ENCODE measurements around the gene MPG.

The MPG gene

GRCh38 chr16:62968-63391, 15.0 kb upstream of the MPG start:
- H3K4me2 ChIP-seq (ENCODE audit: low read length) = no peak overlapping the region
- H3K36me3 ChIP-seq (ENCODE audit: insufficient read depth, low read length) = peaks cover 77% of the 10 kb centered on the region
- peaks cover 14% of the 10 kb centered on the region for H3K4me1 ChIP-seq (ENCODE audit: control insufficient read depth, insufficient read depth, low read length)
- H3K9me3 ChIP-seq (replicated peaks; ENCODE audit: low read length) = no peaks in the 10 kb centered on the region
- H3K9ac ChIP-seq (ENCODE audit: low read depth, low read length) = no peak overlapping the region
- no peaks in the 10 kb centered on the region for H3K27me3 ChIP-seq (ENCODE audit: control insufficient read depth, insufficient read depth, low read length)
- no peak overlapping the region for H3K4me3 ChIP-seq (ENCODE audit: low read length)

GRCh38 chr16:63466-63865, 14.6 kb upstream of the MPG start:
- Histone ChIP-seq H3K4me2 (ENCODE audit: low read length) (no peak overlapping the region), H3K36me3 (ENCODE audit: insufficient read depth, low read length) (peaks cover 72% of the 10 kb centered on the region), H3K4me1 (ENCODE audit: control insufficient read depth, insufficient read depth, low read length) (peaks cover 19% of the 10 kb centered on the region), H3K9me3 (replicated peaks; ENCODE audit: low read length) (no peaks in the 10 kb centered on the region), H3K9ac (ENCODE audit: low read depth, low read length) (no peak overlapping the region), H3K27me3 (ENCODE audit: control insufficient read depth, insufficient read depth, low read length) (no peaks in the 10 kb centered on the region), H3K4me3 (ENCODE audit: low read length) (no peak overlapping the region)

GRCh38 chr16:63998-64913, 13.8 kb upstream of the MPG start:
- peaks cover 27% of the 10 kb centered on the region for H3K4me1 ChIP-seq (ENCODE audit: control insufficient read depth, insufficient read depth, low read length)
- no peak overlapping the region for H3K9ac ChIP-seq (ENCODE audit: low read depth, low read length)
- no peaks in the 10 kb centered on the region for H3K27me3 ChIP-seq (ENCODE audit: control insufficient read depth, insufficient read depth, low read length)
- H3K4me3 ChIP-seq (ENCODE audit: low read length) = no peak overlapping the region
- peaks cover 64% of the 10 kb centered on the region for H3K36me3 ChIP-seq (ENCODE audit: insufficient read depth, low read length)
- H3K9me3 ChIP-seq (replicated peaks; ENCODE audit: low read length) = no peaks in the 10 kb centered on the region
- H3K4me2 ChIP-seq (ENCODE audit: low read length) = no peak overlapping the region

GRCh38 chr16:64914-65255, 13.1 kb upstream of the MPG start:
- no peak overlapping the region for H3K9ac ChIP-seq (ENCODE audit: low read depth, low read length)
- no peaks in the 10 kb centered on the region for H3K9me3 ChIP-seq (replicated peaks; ENCODE audit: low read length)
- H3K4me1 ChIP-seq (ENCODE audit: control insufficient read depth, insufficient read depth, low read length) = peaks cover 33% of the 10 kb centered on the region
- no peaks in the 10 kb centered on the region for H3K27me3 ChIP-seq (ENCODE audit: control insufficient read depth, insufficient read depth, low read length)
- H3K4me2 ChIP-seq (ENCODE audit: low read length) = no peak overlapping the region
- H3K36me3 ChIP-seq (ENCODE audit: insufficient read depth, low read length) = peaks cover 58% of the 10 kb centered on the region
- H3K4me3 ChIP-seq (ENCODE audit: low read length) = no peak overlapping the region

- Histone ChIP-seq H3K9me3 (replicated peaks; ENCODE audit: low read length) (no peaks in the 10 kb centered on the region), H3K4me1 (ENCODE audit: control insufficient read depth, insufficient read depth, low read length) (peaks cover 42% of the 10 kb centered on the region), H3K4me2 (ENCODE audit: low read length) (no peak overlapping the region), H3K9ac (ENCODE audit: low read depth, low read length) (no peak overlapping the region), H3K4me3 (ENCODE audit: low read length) (no peak overlapping the region), H3K36me3 (ENCODE audit: insufficient read depth, low read length) (peaks cover 49% of the 10 kb centered on the region), H3K27me3 (ENCODE audit: control insufficient read depth, insufficient read depth, low read length) (no peaks in the 10 kb centered on the region)
Measured at GRCh38 chr16:65745-66144, 12.3 kb upstream of the MPG start.

DNA sequence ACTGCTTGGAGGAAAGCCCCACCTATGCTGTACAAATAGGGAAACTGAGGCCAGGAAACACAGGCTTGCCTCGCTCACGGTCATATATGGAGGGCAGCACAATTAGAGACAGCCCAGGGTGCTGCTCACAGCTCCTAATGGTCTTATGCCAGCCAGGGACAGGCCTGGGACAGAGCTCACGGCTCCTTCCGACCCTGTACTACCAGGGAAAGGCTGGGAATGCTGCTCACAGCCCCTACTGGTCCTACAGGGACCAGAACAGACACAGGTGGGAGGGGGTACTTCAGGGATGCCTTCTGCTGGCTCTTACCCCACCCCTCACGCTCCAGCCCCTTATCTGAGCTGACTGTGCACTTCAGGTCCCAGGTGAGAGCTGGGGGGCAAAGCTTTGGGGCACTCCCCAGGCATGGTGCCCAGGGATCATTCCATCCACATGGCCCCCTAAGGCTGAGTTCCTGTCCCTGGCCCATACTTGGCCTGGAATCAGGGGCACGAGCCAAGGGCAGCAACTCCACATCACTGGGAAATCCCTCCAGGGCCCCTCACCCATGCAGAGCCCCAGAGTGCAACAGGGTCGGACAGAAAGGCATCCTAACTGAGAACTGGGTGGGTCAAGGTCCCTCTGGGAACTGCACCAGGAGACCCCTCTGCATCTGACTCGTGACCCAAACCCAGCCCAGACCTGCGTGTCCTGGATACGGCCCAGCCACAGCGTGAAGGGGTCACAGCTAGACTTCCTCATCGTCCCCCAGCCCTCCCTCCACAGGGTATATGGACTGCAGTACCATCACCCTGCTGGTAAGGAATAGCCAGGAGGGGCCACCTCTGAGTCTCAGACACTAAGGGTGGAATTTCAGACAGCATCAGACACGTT, 11.5 kb upstream of the MPG start:
- Histone ChIP-seq H3K27me3 (ENCODE audit: control insufficient read depth, insufficient read depth, low read length) (no peaks in the 10 kb centered on the region), H3K4me1 (ENCODE audit: control insufficient read depth, insufficient read depth, low read length) (peaks cover 47% of the 10 kb centered on the region), H3K4me2 (ENCODE audit: low read length) (no peak overlapping the region), H3K4me3 (ENCODE audit: low read length) (no peak overlapping the region), H3K9ac (ENCODE audit: low read depth, low read length) (no peak overlapping the region), H3K9me3 (replicated peaks; ENCODE audit: low read length) (no peaks in the 10 kb centered on the region), H3K36me3 (ENCODE audit: insufficient read depth, low read length) (peaks cover 46% of the 10 kb centered on the region)

DNA sequence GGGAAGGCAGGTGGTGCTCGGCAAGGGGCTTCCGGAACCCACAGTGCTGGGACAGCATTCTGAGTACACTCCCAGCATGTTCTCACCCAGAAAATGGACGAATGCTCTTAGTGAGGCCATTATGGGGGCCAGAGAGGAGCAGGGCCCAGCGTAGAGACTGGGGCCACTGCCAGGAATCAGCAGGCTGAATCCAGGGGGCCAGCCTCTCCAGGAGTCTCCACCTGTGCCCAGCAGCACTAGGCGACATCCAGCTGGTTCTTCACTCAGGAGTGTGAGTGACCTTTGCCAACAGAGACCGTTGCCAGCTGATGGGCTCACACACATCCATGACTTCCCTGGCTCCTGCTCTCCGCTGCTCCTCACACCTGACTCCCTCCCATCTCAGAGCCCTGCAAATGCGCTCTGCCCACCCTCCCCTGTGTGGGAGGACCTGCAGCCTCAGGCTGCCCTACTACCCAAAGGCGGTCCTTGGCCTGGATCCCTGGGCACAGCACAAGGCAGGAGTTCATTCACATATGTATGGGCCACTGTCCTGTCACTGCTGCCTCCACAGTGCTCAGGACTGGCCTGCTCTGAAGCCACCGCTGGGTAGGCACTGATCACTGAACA, 10.7 kb upstream of the MPG start:
- Histone ChIP-seq H3K9ac (ENCODE audit: low read depth, low read length) (no peak overlapping the region), H3K4me1 (ENCODE audit: control insufficient read depth, insufficient read depth, low read length) (peaks cover 47% of the 10 kb centered on the region), H3K9me3 (replicated peaks; ENCODE audit: low read length) (no peaks in the 10 kb centered on the region), H3K4me3 (ENCODE audit: low read length) (no peak overlapping the region), H3K36me3 (ENCODE audit: insufficient read depth, low read length) (peaks cover 39% of the 10 kb centered on the region), H3K4me2 (ENCODE audit: low read length) (no peak overlapping the region), H3K27me3 (ENCODE audit: control insufficient read depth, insufficient read depth, low read length) (no peaks in the 10 kb centered on the region)

DNA sequence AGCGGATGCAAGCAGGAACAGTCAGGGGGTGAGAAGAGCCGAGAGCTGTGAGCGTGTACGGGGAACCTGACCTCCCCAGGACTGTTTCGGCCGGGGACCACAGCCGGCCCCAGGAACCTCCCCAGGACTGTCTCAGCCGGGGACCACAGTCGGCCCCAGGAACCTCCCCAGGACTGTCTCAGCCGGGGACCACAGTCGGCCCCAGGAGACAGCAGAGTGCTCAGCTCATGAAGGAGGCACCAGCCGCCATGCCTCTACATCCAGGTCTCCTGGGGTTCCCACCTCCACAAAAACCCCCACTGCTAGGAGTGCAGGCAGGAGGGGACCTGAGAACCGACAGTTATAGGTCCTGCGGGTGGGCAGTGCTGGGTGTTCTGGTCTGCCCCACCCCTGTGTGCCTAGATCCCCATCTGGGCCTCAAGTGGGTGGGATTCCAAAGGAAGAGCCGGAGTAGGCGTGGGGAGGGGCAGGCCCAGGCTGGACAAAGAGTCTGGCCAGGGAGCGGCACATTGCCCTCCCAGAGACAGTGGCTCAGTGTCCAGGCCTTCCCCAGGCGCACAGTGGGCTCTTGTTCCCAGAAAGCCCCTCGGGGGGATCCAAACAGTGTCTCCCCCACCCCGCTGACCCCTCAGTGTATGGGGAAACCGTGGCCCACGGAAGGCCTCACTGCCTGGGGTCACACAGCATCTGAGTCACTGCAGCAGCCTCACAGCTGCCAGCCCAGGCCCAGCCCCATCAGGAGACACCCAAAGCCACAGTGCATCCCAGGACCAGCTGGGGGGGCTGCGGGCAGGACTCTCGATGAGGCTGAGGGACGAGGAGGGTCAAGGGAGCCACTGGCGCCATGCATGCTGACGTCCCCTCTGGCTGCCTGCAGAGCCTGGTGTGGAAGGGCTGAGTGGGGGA, 9.9 kb upstream of the MPG start:
- peaks cover 31% of the 10 kb centered on the region for H3K36me3 ChIP-seq (ENCODE audit: insufficient read depth, low read length)
- H3K4me3 ChIP-seq (ENCODE audit: low read length) = no peak overlapping the region
- H3K9ac ChIP-seq (ENCODE audit: low read depth, low read length) = peak overlapping the region; percentile 28
- H3K9me3 ChIP-seq (replicated peaks; ENCODE audit: low read length) = no peaks in the 10 kb centered on the region
- H3K4me2 ChIP-seq (ENCODE audit: low read length) = peak overlapping the region; percentile 86
- no peaks in the 10 kb centered on the region for H3K27me3 ChIP-seq (ENCODE audit: control insufficient read depth, insufficient read depth, low read length)
- H3K4me1 ChIP-seq (ENCODE audit: control insufficient read depth, insufficient read depth, low read length) = peaks cover 54% of the 10 kb centered on the region

GRCh38 chr16:69181-69580, 8.8 kb upstream of the MPG start:
- H3K9ac ChIP-seq (ENCODE audit: low read depth, low read length) = peak overlapping the region; percentile 28
- peak overlapping the region; percentile 86 for H3K4me2 ChIP-seq (ENCODE audit: low read length)
- H3K27me3 ChIP-seq (ENCODE audit: control insufficient read depth, insufficient read depth, low read length) = no peaks in the 10 kb centered on the region
- H3K4me1 ChIP-seq (ENCODE audit: control insufficient read depth, insufficient read depth, low read length) = peaks cover 61% of the 10 kb centered on the region
- peaks cover 20% of the 10 kb centered on the region for H3K36me3 ChIP-seq (ENCODE audit: insufficient read depth, low read length)
- H3K4me3 ChIP-seq (ENCODE audit: low read length) = no peak overlapping the region
- H3K9me3 ChIP-seq (replicated peaks; ENCODE audit: low read length) = no peaks in the 10 kb centered on the region

DNA sequence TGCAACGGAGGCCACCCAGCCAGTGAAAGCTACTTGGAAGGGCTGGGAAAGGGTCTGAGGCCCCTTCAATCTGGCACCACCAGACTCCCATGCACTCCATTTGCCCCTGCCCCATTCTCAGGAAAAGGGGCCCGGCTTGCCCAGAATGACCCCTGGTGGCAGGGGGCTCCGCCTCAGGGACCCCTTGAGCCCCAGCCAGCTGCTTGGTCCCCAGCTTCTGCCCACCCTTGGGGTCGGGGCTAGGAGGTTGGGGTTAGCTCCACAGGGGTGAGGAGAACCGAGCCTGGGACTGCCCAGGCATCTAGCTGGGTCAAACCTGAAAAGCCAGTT, 6.8 kb upstream of the MPG start:
- peak overlapping the region; percentile 86 for H3K4me2 ChIP-seq (ENCODE audit: low read length)
- peak overlapping the region; percentile 95 for H3K4me3 ChIP-seq (ENCODE audit: low read length)
- peak overlapping the region; percentile 91 for H3K9ac ChIP-seq (ENCODE audit: low read depth, low read length)
- peaks cover 72% of the 10 kb centered on the region for H3K4me1 ChIP-seq (ENCODE audit: control insufficient read depth, insufficient read depth, low read length)
- H3K9me3 ChIP-seq (replicated peaks; ENCODE audit: low read length) = no peaks in the 10 kb centered on the region
- no peaks in the 10 kb centered on the region for H3K27me3 ChIP-seq (ENCODE audit: control insufficient read depth, insufficient read depth, low read length)
- H3K36me3 ChIP-seq (ENCODE audit: insufficient read depth, low read length) = peaks cover 11% of the 10 kb centered on the region

Data from skeletal muscle satellite cell (primary cell).